ENCODE results near the gene ARMCX1.

GRCh38 chrX:101507986-101508385 is 42.4 kb upstream of the ARMCX1 start:
- TF ChIP-seq EP300 (IDR thresholded peaks at IDR 0.05) (no peak), CTCF (IDR thresholded peaks at IDR 0.05) (no peak), POLR2AphosphoS5 (IDR thresholded peaks at IDR 0.05) (no peak)

Measured in gastroesophageal sphincter (tissue), 3 donors.